ENCODE data around the gene PRSS12. TPM values are rescaled to one million over a fixed set of nuclear protein-coding genes. Genes with fewer than 3 reads are reported as not detected.

PRSS12 gene
- total and polyA plus RNA-seq, 2 experiments from 2014 or later: 5.5 to 12.9 TPM

- Histone ChIP-seq H3K4me2 (no peak overlapping the region), H3K4me3 (no peak overlapping the region), H2AFZ (no peak overlapping the region), H3K79me2 (replicated peaks; ENCODE audit: insufficient read depth) (no peaks in the 10 kb centered on the region), H3K27ac (ENCODE audit: low read depth) (no peak overlapping the region), H3F3A (replicated peaks; ENCODE audit: low read depth) (no peaks in the 10 kb centered on the region), H3K9me2 (ENCODE audit: insufficient read depth) (no peaks in the 10 kb centered on the region), H3K27me3 (ENCODE audit: insufficient read depth) (no peaks in the 10 kb centered on the region), H3K36me3 (ENCODE audit: insufficient read depth) (peaks cover 10% of the 10 kb centered on the region; the same call in 1 of the 2 replicates), H4K20me1 (replicated peaks; ENCODE audit: insufficient read depth) (no peaks in the 10 kb centered on the region), H3K4me1 (ENCODE audit: insufficient read depth) (no peaks in the 10 kb centered on the region)
- no peak for ATAC-seq
- TF ChIP-seq POLR2AphosphoS5 (IDR thresholded peaks at IDR 0.05; ENCODE audit: low read depth): no peak
- no peak for TF ChIP-seq NANOG (IDR thresholded peaks at IDR 0.05; ENCODE audit: borderline replicate concordance)
- no peak for TF ChIP-seq CTCF (conservative IDR thresholded peaks at IDR 0.05; ENCODE audit: low read depth in 2 of 2)
- TF ChIP-seq ZNF114 (CRISPR knock-in tag; IDR thresholded peaks at IDR 0.05): no peak
- TF ChIP-seq REST (IDR thresholded peaks at IDR 0.05; ENCODE audit: unreplicated experiment): no peak
- no peak for TF ChIP-seq ZNF462 (CRISPR knock-in tag; IDR thresholded peaks at IDR 0.05)
- no peak for TF ChIP-seq CREB1 (CRISPR knock-in tag; IDR thresholded peaks at IDR 0.05; ENCODE audit: low read depth)
- no peak for TF ChIP-seq ETS1 (IDR thresholded peaks at IDR 0.05)
- no peaks in the 10 kb centered on the region for H3K4me1 Mint-ChIP-seq
- peaks cover 3% of the 10 kb centered on the region; the same call in 2 of the 3 replicates for H3K36me3 Mint-ChIP-seq (ENCODE audit: low read depth)
- H3K27me3 Mint-ChIP-seq (ENCODE audit: insufficient read depth, low read depth, poor library complexity): no peaks in the 10 kb centered on the region
- H3K4me3 Mint-ChIP-seq: no peak overlapping the region
- DNase-seq (ENCODE audit: low spot score): no peak
- H3K27ac Mint-ChIP-seq: no peak overlapping the region
- H3K9me3 Mint-ChIP-seq: peaks cover 9% of the 10 kb centered on the region; the same call in 1 of the 3 replicates
Observed at GRCh38 chr4:118249890-118250289, 102.9 kb downstream of the PRSS12 start.

Data from GM23338 (cell line).